ENCODE measurements around the gene SELENON.

Gene SELENON

DNA sequence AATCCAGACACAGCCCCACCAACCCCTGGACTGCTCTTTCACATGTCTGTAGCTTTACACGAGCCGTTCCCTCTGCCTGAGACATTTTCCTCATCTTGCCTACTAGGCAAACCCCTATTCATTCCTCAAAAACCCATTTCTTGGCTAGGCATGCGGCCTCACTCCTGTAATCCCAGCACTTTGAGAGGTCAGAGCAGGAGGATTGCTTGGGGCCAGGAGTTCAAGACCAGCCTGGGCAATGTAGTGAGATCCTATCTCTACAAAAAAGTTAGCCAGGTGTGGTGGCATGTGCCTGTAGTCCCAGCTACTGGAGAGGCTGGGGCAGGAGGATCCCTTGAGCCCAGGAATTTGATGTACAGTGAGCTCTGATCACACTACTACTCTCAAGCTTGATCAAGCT, 64.4 kb downstream of the SELENON start:
- no peak for DNase-seq

DNA sequence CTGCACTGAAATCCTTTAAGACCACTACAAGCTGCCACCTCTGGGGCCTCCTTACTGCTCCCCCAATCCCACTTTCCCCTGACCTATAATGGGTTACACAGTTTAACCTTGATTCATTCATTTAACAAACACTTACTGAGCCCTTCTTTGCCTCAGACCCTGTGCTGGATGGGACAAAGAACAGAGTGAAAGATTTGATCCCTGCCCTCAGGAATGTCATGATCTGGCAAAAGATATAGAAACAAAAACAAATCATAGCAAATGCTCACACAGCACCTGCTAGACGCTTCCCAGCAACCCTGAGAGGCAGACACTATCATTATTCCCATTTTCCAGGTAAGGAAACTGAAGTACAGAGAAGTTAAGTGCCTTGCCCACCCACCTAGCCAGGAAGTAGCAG, 66.3 kb downstream of the SELENON start:
- DNase-seq: no peak

DNA sequence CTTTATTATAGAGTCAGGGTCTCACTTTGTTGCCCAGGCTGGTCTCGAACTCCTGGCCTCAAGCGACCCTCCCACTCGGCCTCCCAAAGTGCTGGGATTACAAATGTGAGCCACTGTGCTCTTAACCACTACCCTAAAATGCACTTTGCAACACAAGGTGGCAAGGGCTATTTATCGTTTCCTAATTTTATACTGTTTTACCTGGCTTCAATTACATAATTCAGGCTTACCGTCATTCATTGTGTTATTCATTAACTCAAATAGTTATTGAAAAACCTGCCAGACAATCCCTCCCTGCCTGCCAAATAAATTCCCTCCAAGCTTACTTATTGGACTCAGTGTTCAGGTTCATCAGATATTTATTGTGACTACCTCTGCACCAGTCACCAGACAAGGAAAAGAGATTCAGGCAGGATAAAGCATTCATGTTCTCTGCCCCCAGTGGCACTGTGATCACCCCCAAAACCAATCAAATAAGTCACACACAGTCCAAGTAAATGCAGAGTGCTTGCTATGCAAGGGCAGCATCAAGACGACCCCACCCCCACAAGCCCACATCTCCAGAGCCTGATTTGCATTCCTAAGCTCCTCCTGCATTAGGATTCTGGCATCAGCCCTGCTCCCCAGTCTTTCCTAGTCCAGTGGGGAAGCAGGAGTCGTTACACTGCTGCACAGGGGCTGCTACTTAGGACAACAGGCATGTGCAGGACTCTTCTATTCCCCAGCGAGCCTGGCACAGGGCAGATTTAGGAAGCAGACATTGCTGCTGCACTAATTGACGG, 67.4 kb downstream of the SELENON start:
- no peak for DNase-seq
